Measurements from ENCODE around the gene CFAP54.

GRCh38 chr12:96861656-96862055, 372.3 kb downstream of the CFAP54 start:
- TF ChIP-seq CTCF (IDR thresholded peaks at IDR 0.05) (no peak), EP300 (IDR thresholded peaks at IDR 0.05) (no peak)

Measured in upper lobe of left lung (tissue), 4 donors.